NCI-H345 treated with DMSO at 0.1 percent for 48 hours (cell line): Measurements from ENCODE around the gene MYL1.

Source experiments
- DNase-seq: peaks from one replicate; lab custom pipeline; 2025; ENCODE audit not compliant: unreplicated experiment; lab: John Stamatoyannopoulos, UW

The MYL1 gene

DNA sequence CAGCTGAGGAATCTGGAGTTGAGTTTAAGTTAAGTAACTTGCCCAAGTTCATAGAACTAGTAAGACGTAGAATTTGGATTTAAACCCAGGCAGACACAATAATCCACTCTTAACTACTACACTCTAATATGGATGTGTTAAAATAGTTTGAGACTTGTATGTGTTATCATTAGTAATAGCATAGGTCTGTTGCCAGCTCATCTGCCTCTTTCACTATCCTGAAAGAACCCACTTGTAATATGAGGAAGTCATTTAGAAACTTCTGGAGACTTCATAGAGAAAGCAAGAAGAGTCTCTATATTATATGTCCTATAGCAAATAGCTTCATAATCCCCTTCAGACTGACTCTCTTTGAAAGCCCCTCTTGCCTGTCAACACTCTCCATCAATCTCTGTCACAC is 46.7 kb downstream of the MYL1 start:
- DNase-seq = no peak

DNA sequence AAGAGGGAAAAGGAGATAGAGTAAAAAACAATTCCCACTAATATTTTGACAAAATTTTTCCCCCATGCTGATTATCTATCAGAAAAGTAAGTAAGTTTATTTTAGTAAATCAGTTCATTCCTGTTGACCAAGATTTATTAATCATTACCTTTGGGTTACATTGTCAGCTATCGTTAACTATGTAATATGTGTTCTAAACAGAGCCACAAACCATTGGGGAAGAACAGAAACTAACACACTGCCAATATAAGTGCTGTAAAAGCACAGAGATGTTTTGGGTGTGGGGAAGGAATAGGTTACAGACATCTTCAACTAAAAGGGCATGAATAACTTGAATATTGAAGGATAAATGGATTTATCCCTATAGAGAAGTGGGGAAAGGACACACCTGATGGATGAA is 47.3 kb downstream of the MYL1 start:
- DNase-seq = no peak

DNA sequence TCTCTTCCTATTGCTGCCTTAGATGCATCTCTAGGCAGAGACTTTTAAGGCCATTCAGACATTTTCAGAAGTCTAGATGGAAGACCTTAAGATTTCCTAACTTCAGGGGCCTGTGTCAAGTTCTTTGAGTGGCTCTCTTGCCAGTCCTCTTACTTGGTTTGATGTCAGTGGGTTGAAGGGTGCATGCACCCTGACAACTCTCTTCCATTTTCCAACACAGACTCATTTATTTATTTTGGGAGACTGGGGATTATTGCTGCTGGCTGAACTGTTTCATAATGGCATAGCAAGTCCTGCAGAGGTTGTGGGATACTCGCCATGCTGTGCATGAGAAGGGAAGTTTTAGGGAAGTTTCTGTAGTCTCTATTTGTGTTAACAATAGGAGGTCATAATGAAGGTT is 50.7 kb downstream of the MYL1 start:
- no peak for DNase-seq

DNA sequence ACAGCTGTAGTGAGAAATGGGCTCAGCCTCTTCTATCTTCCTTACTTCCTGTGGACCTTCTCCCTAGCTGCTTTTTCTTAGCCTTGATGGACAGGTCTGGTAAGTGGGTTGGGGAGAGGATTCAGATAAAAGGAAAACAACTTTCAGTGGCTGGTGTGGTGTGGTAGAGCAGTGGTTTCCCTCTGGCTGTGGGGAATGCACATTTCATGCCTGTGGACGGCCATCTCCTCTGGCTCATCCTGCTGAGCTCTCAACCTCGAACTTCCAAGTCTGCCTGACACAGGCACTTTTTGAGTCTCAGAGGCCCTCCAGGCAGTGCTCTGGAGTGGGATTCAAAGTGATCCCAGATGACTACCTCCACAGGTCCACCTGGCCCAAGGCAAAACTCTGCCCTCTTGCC is 51.1 kb downstream of the MYL1 start:
- no peak for DNase-seq

DNA sequence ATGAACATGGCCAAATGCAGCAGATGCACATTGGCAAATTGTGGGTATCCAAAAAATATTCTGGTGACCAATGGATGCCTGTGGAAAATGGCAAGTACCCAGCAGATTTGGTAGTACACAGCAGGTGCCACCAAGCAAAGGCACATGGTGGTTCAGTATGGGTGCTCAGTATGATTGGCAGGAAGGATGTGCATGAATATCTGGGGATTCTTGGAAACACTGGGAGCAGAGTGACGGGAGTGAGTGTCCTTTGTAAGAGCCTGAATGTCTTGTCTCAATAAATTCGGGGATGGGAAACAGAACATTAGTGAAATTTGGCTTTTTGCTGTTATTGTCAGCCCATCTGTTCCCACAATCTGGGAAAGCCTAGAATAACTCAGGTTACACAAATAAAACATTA is 52.9 kb downstream of the MYL1 start:
- DNase-seq = no peak

DNA sequence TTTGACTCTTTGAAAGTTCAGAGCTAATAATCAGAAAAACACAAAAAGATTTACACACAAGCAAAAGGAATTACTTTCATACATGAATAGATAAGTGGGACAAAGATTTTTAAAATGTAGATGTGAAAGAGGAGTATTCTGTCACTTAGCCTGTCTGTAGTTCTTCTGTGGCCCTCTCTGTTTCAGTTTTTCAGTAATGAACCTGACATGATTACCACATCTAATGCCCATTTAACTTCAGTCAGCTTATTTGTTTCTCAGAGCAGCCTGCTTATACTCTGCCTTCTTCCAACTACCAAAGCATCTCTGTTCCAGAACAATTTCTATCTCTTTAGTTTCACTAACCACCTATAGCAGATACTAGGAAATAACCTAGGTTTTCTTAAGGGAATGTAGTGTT is 55.3 kb downstream of the MYL1 start:
- no peak for DNase-seq

DNA sequence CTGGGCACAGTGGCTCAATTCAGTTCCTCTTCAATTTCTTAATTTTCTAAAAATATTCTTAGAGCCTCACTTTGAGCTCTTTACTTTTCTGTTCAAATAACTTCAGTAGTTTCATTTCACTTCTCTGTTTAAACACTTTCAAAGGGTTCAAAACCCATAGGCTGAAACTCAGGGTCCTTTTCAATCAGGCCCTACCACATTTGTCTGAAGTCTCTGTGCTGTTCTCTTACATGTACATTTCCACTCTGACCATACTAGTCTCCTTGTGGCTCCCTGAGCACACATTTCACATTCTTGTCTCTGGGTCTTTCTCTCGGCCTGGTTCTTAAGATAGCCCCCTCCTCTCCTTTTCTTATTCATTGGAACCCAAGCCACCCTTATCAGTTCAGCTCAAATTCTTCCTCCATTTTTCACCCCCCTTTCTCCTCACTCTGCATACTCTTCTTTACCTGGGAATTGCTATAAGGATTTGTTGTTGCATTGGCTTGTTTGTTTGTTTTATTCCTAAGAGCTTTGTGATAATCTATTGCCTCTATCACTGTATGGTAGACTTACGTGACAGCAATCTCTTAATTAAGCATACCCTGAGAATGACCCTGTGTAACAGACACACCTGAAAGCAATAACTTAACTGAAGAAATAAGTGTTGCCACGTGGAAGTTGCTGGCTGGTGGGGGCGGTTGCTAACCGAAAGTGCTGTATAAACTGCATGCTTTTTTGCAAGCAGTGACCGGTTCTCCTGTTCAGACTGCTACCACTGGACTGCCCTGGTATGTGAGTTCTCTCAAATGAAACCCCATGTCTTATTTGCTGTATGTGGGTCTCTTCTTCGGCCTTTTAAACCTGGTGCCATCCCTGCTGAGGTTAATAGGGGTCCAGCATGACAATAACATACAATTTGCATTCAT is 62.0 kb downstream of the MYL1 start:
- DNase-seq = no peak

DNA sequence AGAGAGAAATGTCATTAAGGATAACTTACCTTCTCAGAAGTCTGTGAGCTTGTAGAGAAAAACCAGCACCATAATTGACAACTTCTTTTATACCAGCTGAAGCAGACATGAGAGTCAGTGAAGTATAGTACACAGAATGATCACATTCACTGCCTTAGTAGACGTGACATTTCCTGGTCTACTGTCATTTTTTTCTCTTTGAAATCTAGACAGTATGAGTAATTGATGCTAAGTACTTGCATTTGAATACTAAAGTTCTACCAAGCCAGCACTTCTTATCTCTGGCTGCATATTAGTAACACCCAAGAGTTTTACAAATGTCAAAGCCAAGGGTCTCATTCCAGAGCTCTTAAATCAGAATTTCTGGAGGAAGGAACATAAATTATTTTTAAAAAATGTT is 64.4 kb downstream of the MYL1 start:
- no peak for DNase-seq
